Measurements from ENCODE around the gene GLIS1. TPM values are rescaled to one million over a fixed set of nuclear protein-coding genes. Genes with fewer than 3 reads are reported as not detected.

GLIS1 gene
- total and polyA plus RNA-seq, 2 experiments from 2014 or later: 0.22 to 0.61 TPM

GRCh38 chr1:53678938-53679825, 59.8 kb downstream of the GLIS1 start:
- Histone ChIP-seq H2AFZ (no peak overlapping the region), H3K79me2 (ENCODE audit: insufficient read depth) (no peaks in the 10 kb centered on the region), H3K36me3 (ENCODE audit: low read depth) (no peaks in the 10 kb centered on the region), H3K4me1 (ENCODE audit: insufficient read depth) (no peaks in the 10 kb centered on the region), H3K4me3 (no peak overlapping the region), H3K9me2 (ENCODE audit: insufficient read depth) (no peaks in the 10 kb centered on the region), H3F3A (ENCODE audit: insufficient read depth) (no peaks in the 10 kb centered on the region), H3K27ac (no peak overlapping the region), H3K27me3 (replicated peaks; ENCODE audit: insufficient read depth) (peaks cover 20% of the 10 kb centered on the region; the same call in 1 of the 2 replicates), H4K20me1 (ENCODE audit: insufficient read depth) (no peaks in the 10 kb centered on the region), H3K4me2 (ENCODE audit: unreplicated experiment) (no peak overlapping the region), H3K9me3 (ENCODE audit: low read depth) (no peaks in the 10 kb centered on the region), H3K9ac (no peak overlapping the region)
- no peak for TF ChIP-seq EZH2phosphoT487 (IDR thresholded peaks at IDR 0.05; ENCODE audit: insufficient read depth, low read depth)
- TF ChIP-seq EZH2 (IDR thresholded peaks at IDR 0.05; ENCODE audit: insufficient read depth, poor library complexity, severe bottlenecking): no peak
- in situ Hi-C loops (cut with MboI): no loop called here
- no peak for DNase-seq
- WGBS, 2 experiments (ENCODE audit: low coverage in 1 of 2, low lambda C conversion rate in 2 of 2, missing lambda C conversion rate in 2 of 2): 73 to 74% methylated on average over 15 of the region's 15 CpGs

- Histone ChIP-seq H3K9me3 (ENCODE audit: low read depth) (no peaks in the 10 kb centered on the region), H4K20me1 (ENCODE audit: insufficient read depth) (no peaks in the 10 kb centered on the region), H3K27me3 (replicated peaks; ENCODE audit: insufficient read depth) (peaks cover 20% of the 10 kb centered on the region; the same call in 1 of the 2 replicates), H3K4me1 (ENCODE audit: insufficient read depth) (no peaks in the 10 kb centered on the region), H3K79me2 (ENCODE audit: insufficient read depth) (no peaks in the 10 kb centered on the region), H3K9me2 (ENCODE audit: insufficient read depth) (no peaks in the 10 kb centered on the region), H2AFZ (no peak overlapping the region), H3K4me2 (ENCODE audit: unreplicated experiment) (no peak overlapping the region), H3K4me3 (no peak overlapping the region), H3K9ac (no peak overlapping the region), H3K27ac (no peak overlapping the region), H3F3A (ENCODE audit: insufficient read depth) (no peaks in the 10 kb centered on the region), H3K36me3 (ENCODE audit: low read depth) (no peaks in the 10 kb centered on the region)
- in situ Hi-C loops (cut with MboI): no loop called here
- peak; percentile 41 for DNase-seq
- 57 to 77% methylated on average over 4 of the region's 4 CpGs for WGBS, 2 experiments (ENCODE audit: low coverage in 1 of 2, low lambda C conversion rate in 2 of 2, missing lambda C conversion rate in 2 of 2)
- TF ChIP-seq EZH2phosphoT487 (IDR thresholded peaks at IDR 0.05; ENCODE audit: insufficient read depth, low read depth): no peak
- no peak for TF ChIP-seq EZH2 (IDR thresholded peaks at IDR 0.05; ENCODE audit: insufficient read depth, poor library complexity, severe bottlenecking)
Observed at GRCh38 chr1:53678507-53678906, 60.5 kb downstream of the GLIS1 start.

GRCh38 chr1:53678046-53678445, 60.9 kb downstream of the GLIS1 start:
- Histone ChIP-seq H3K9me3 (ENCODE audit: low read depth) (no peaks in the 10 kb centered on the region), H3K27me3 (replicated peaks; ENCODE audit: insufficient read depth) (peaks cover 20% of the 10 kb centered on the region; the same call in 1 of the 2 replicates), H3K36me3 (ENCODE audit: low read depth) (no peaks in the 10 kb centered on the region), H4K20me1 (ENCODE audit: insufficient read depth) (no peaks in the 10 kb centered on the region), H3K9ac (no peak overlapping the region), H2AFZ (no peak overlapping the region), H3K4me3 (no peak overlapping the region), H3F3A (ENCODE audit: insufficient read depth) (no peaks in the 10 kb centered on the region), H3K79me2 (ENCODE audit: insufficient read depth) (no peaks in the 10 kb centered on the region), H3K4me2 (ENCODE audit: unreplicated experiment) (no peak overlapping the region), H3K27ac (no peak overlapping the region), H3K4me1 (ENCODE audit: insufficient read depth) (no peaks in the 10 kb centered on the region), H3K9me2 (ENCODE audit: insufficient read depth) (no peaks in the 10 kb centered on the region)
- 80 to 92% methylated on average over 7 to 8 of the region's 8 CpGs for WGBS, 2 experiments (ENCODE audit: low coverage in 1 of 2, low lambda C conversion rate in 2 of 2, missing lambda C conversion rate in 2 of 2)
- in situ Hi-C loops (cut with MboI): no loop called here
- no peak for DNase-seq
- TF ChIP-seq EZH2 (IDR thresholded peaks at IDR 0.05; ENCODE audit: insufficient read depth, poor library complexity, severe bottlenecking) (no peak), EZH2phosphoT487 (IDR thresholded peaks at IDR 0.05; ENCODE audit: insufficient read depth, low read depth) (no peak)

DNA sequence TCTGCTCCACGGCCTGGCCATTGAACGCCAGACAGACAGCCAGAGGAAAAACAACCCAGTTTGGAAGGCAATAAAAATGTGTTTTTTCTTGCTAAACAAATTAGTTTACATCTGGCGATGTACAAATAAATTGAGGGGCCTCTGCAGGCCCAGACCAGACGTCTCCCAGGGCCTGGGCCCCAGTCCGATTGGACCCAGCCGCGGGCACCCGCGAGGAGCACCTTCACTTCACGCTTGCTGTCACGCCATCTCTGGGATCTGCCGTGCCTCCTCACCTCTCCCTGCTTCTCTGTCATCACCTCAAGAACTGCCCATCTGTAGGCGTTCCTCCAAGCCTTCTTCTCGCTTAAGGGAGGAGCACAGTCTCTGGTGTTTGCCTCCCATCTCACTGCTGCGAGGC, 61.5 kb downstream of the GLIS1 start:
- Histone ChIP-seq H3K36me3 (ENCODE audit: low read depth) (no peaks in the 10 kb centered on the region), H3K27me3 (replicated peaks; ENCODE audit: insufficient read depth) (peaks cover 20% of the 10 kb centered on the region; the same call in 1 of the 2 replicates), H3K4me3 (no peak overlapping the region), H3K9me3 (ENCODE audit: low read depth) (no peaks in the 10 kb centered on the region), H3K4me1 (ENCODE audit: insufficient read depth) (no peaks in the 10 kb centered on the region), H3F3A (ENCODE audit: insufficient read depth) (no peaks in the 10 kb centered on the region), H3K9ac (no peak overlapping the region), H2AFZ (no peak overlapping the region), H3K27ac (no peak overlapping the region), H3K79me2 (ENCODE audit: insufficient read depth) (no peaks in the 10 kb centered on the region), H3K4me2 (ENCODE audit: unreplicated experiment) (no peak overlapping the region), H3K9me2 (ENCODE audit: insufficient read depth) (no peaks in the 10 kb centered on the region), H4K20me1 (ENCODE audit: insufficient read depth) (no peaks in the 10 kb centered on the region)
- DNase-seq: no peak
- in situ Hi-C loops (cut with MboI): no loop called here
- no peak for TF ChIP-seq EZH2 (IDR thresholded peaks at IDR 0.05; ENCODE audit: insufficient read depth, poor library complexity, severe bottlenecking)
- no peak for TF ChIP-seq EZH2phosphoT487 (IDR thresholded peaks at IDR 0.05; ENCODE audit: insufficient read depth, low read depth)
- WGBS, 2 experiments (ENCODE audit: low coverage in 1 of 2, low lambda C conversion rate in 2 of 2, missing lambda C conversion rate in 2 of 2): 91 to 94% methylated on average over 15 of the region's 15 CpGs

Data from GM23248 (cell line).